T-helper 1 cell treated with Interleukin-12 subunit alpha and Interleukin-12 subunit beta and Interleukin-4 antibody, amounts not matched to agents 30 ng/mL and 1 ng/mL, for 36 hours (primary cell): Measurements from ENCODE around the gene SNX33. TPM values are rescaled to one million over a fixed set of nuclear protein-coding genes. Genes with fewer than 3 reads are reported as not detected.
"Not testable (repeated sequence)": the region's sequence is repeated elsewhere in the genome, so short reads cannot be mapped to it uniquely, and the experiment has no call there.

Experiments
- intact Hi-C: fragments of 100-400 bp; cut with micrococcal nuclease; formaldehyde crosslinking; loops from one replicate; pipeline ENCODE4 v1.15.1; 2024
- total RNA-seq: library from RNA; stranded (reverse); gene quantifications from 2 replicates; pipeline ENCODE4 v1.2.3, GENCODE V29; 2022

SNX33 gene
- total RNA-seq, 1 donor from 2014 or later, result 2.6 TPM

- intact Hi-C loops, result no loop called here
Observed at GRCh38 chr15:75680007-75680789, 32.5 kb downstream of the SNX33 start.

GRCh38 chr15:75682181-75683135 is 34.7 kb downstream of the SNX33 start:
- intact Hi-C loops, result loop anchor here (1.0 kb wide), 4 partner anchors 41 to 314 kb away; partner anchors contain the start of gene MAN2C1

GRCh38 chr15:75683646-75684312 is 36.1 kb downstream of the SNX33 start:
- intact Hi-C loops, result loop anchor here (1.0 kb wide), 4 partner anchors 42 to 315 kb away; partner anchors contain the start of gene MAN2C1

- intact Hi-C loops, result no loop called here
Observed at GRCh38 chr15:75684648-75685047, 36.9 kb downstream of the SNX33 start.

GRCh38 chr15:75685195-75685594 is 37.5 kb downstream of the SNX33 start:
- intact Hi-C loops, result no loop called here

- intact Hi-C loops, result loop anchor here (1.0 kb wide), 1 partner anchor 116 kb away; no protein-coding TSS in a partner anchor
Observed at GRCh38 chr15:75686212-75686642, 38.5 kb downstream of the SNX33 start.

- intact Hi-C loops, result no loop called here
Observed at GRCh38 chr15:75687486-75688277, 40.0 kb downstream of the SNX33 start.

- intact Hi-C loops, result no loop called here
Observed at GRCh38 chr15:75688278-75688557, 40.5 kb downstream of the SNX33 start.

- intact Hi-C loops, result no loop called here
Observed at GRCh38 chr15:75688831-75689230, 41.1 kb downstream of the SNX33 start.

GRCh38 chr15:75689429-75689828 is 41.7 kb downstream of the SNX33 start:
- intact Hi-C loops, result not testable (repeated sequence)

- intact Hi-C loops, result not testable (repeated sequence)
Observed at GRCh38 chr15:75692311-75692710, 44.6 kb downstream of the SNX33 start.

- intact Hi-C loops, result not testable (repeated sequence)
Observed at GRCh38 chr15:75693028-75693427, 45.3 kb downstream of the SNX33 start.

GRCh38 chr15:75693501-75694240 is 46.0 kb downstream of the SNX33 start:
- intact Hi-C loops, result no loop called here

- intact Hi-C loops, result no loop called here
Observed at GRCh38 chr15:75694241-75695182, 46.8 kb downstream of the SNX33 start.

GRCh38 chr15:75695220-75695619 is 47.5 kb downstream of the SNX33 start:
- intact Hi-C loops, result no loop called here

GRCh38 chr15:75695634-75696310 is 48.1 kb downstream of the SNX33 start:
- intact Hi-C loops, result no loop called here

GRCh38 chr15:75696311-75696720 is 48.6 kb downstream of the SNX33 start:
- intact Hi-C loops, result no loop called here

GRCh38 chr15:75696854-75697259 is 49.1 kb downstream of the SNX33 start:
- intact Hi-C loops, result no loop called here
